ENCODE results near the gene NAA80.

DNA sequence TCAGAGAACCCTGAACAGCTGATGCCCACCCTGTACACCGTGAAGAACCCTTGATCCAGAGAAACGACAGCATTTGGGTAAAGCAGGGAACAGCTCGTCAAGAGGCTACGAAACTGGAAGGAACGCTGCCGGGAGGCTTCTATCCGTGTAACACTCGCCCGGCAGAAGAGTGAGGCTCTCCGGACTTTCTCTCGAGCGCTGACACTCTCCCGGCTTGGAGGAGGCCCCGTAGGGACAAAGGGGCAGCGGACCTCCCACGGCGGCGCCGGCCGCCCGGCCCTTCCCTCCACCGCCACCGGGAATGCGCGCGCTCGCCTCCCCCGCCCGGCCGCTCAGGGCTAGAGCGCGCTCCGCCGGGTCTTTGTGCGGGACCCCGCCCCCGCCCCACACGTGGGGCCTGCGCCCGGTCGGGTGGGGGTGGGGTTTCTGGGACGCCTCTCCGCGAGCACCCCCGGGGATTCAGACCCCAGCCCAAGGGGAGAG lies 21.7 kb upstream of the NAA80 start:
- TF ChIP-seq POLR2A (IDR thresholded peaks at IDR 0.05; ENCODE audit: low read length) (no peak), GATA1 (IDR thresholded peaks at IDR 0.05; ENCODE audit: low read depth, low read length) (no peak)

Data from erythroblast (primary cell).